T-cell (primary cell): Measurements from ENCODE around the gene CXCL11. TPM values are rescaled to one million over a fixed set of nuclear protein-coding genes. Genes with fewer than 3 reads are reported as not detected.
"Not testable (repeated sequence)": the region's sequence is repeated elsewhere in the genome, so short reads cannot be mapped to it uniquely, and the experiment has no call there.

Experiments
- ATAC-seq, 4 experiments: fragments of 200-7000 bp in 3 of 4; fragments of 150-1000 bp in 1 of 4; cut with Tn5 transposase; replicated peaks in 1 of 4; 1 replicate in 3 of 4; 2 replicates in 1 of 4; pipeline ENCODE4 v1.10.0; 2021; ENCODE audit warnings: moderate library complexity in 3 of 4, mild to moderate bottlenecking in 2 of 4, moderate number of reproducible peaks in 1 of 4
- CTCF ChIA-PET, 2 donors: fragments of 300-600 bp; sonication (Branson Sonifier 250); formaldehyde crosslinking; loops; one replicate each; lab custom pipeline; 2022; ENCODE audit warnings: antibody characterized with exemption in 2 of 2; lab: Charles Lee
- POLR2A ChIA-PET, 2 donors: fragments of 300-600 bp; sonication (Branson Sonifier 250); formaldehyde crosslinking; loops; one replicate each; lab custom pipeline; 2022; ENCODE audit warnings: antibody characterized with exemption in 2 of 2; lab: Charles Lee
- DNase-seq, 35 experiments: peaks; one replicate each; pipeline versions ENCODE4 v3.0.0 to v3.0.0-alpha.2; 2013 to 2023
- H3K27ac ChIP-seq: one replicate; pipeline ENCODE4 v1.5.1; 2013; ENCODE audit warnings: low read length
- H3K27me3 ChIP-seq, 2 experiments: replicated peaks in 1 of 2; 1 replicate in 1 of 2; 2 replicates in 1 of 2; pipeline versions ENCODE4 v1.6.1 to v1.7.0; 2013; ENCODE audit warnings: low read length in 1 of 2, mixed read lengths in 1 of 2; ENCODE audit not compliant: control insufficient read depth in 2 of 2, insufficient read depth in 2 of 2; ENCODE audit errors: extremely low read depth in 1 of 2
- H3K36me3 ChIP-seq, 2 donors: 1 replicate in 1 of 2; 2 replicates in 1 of 2; pipeline versions ENCODE4 v1.6.1 to v1.7.0; 2013; ENCODE audit warnings: low read length in 1 of 2; ENCODE audit not compliant: control insufficient read depth in 2 of 2, insufficient read depth in 1 of 2; ENCODE audit errors: extremely low read depth in 1 of 2
- H3K4me1 ChIP-seq, 2 experiments: 1 replicate in 1 of 2; 2 replicates in 1 of 2; pipeline versions ENCODE4 v1.6.1 to v1.7.0; 2013; ENCODE audit warnings: low read length in 2 of 2, mixed read lengths in 1 of 2; ENCODE audit not compliant: insufficient read depth in 2 of 2, control insufficient read depth in 1 of 2; ENCODE audit errors: extremely low read depth in 1 of 2
- H3K4me3 ChIP-seq, 2 donors: 1 replicate in 1 of 2; 2 replicates in 1 of 2; pipeline versions ENCODE4 v1.5.1 to v1.7.0; 2013; ENCODE audit warnings: mild to moderate bottlenecking in 2 of 2, low read length in 1 of 2, moderate library complexity in 1 of 2; ENCODE audit not compliant: control insufficient read depth in 1 of 2; ENCODE audit errors: extremely low read depth in 1 of 2
- H3K9me3 ChIP-seq: 2 replicates; pipeline ENCODE4 v1.7.0; 2013
- H3K27ac Mint-ChIP-seq, 2 donors: one replicate each; pipeline ENCODE4 v1.8.0; 2020 to 2021; ENCODE audit warnings: mild to moderate bottlenecking in 2 of 2, mixed read lengths in 2 of 2
- H3K27me3 Mint-ChIP-seq, 2 donors: one replicate each; pipeline ENCODE4 v1.8.0; 2021 to 2022; ENCODE audit warnings: mixed read lengths in 2 of 2
- H3K36me3 Mint-ChIP-seq: one replicate; pipeline ENCODE4 v1.8.0; 2021; ENCODE audit warnings: mixed read lengths
- H3K4me1 Mint-ChIP-seq, 3 donors: one replicate each; pipeline ENCODE4 v1.8.0; 2020 to 2022; ENCODE audit warnings: mixed read lengths in 3 of 3, mild to moderate bottlenecking in 1 of 3
- H3K4me3 Mint-ChIP-seq, 3 donors: one replicate each; pipeline ENCODE4 v1.8.0; 2020 to 2022; ENCODE audit warnings: mild to moderate bottlenecking in 3 of 3, mixed read lengths in 3 of 3, moderate library complexity in 3 of 3
- H3K9me3 Mint-ChIP-seq, 3 donors: one replicate each; pipeline ENCODE4 v1.8.0; 2020 to 2022; ENCODE audit warnings: mixed read lengths in 3 of 3
- WGBS: methylation state at CpG from one replicate; pipeline ENCODE4 v1.1.5; 2013; ENCODE audit warnings: missing lambda C conversion rate; ENCODE audit not compliant: insufficient coverage; 5-methylcytosine and 5-hydroxymethylcytosine counted together
- total RNA-seq, 35 experiments: library from RNA in 6 of 35; stranded (reverse) in 6 of 35; fragments of 120-200 nt in 1 of 35; gene quantifications; one replicate each; pipeline versions ENCODE4 v1.2.1 to v1.2.4 and lab custom pipeline; 2013 to 2026

CXCL11 gene
- total RNA-seq, 5 donors from 2014 or later (not counting 1 experiment from before 2014, with no cell fraction given) = not detected

DNA sequence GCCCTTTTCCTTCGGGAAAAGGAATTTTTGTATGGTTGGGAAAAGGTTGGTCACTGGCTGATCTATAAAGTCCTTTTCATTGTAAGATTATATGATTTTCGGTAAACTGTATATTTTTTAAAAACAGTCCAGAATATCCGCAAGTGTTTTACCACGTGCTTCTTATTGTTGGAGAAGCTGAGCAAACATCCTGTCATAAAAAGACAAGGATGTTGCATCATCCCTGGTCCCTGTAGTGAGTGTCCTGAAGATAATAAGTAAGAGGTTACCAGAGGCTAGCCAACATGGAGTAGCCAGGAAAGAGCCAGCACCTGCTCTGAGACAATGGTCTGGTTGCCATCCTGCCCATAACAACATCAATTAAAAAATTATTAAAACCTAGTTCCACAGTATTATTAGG, 33.7 kb downstream of the CXCL11 start:
- H3K36me3 Mint-ChIP-seq = no peaks in the 10 kb centered on the region
- H3K4me3 Mint-ChIP-seq = no peak overlapping the region
- ChIA-PET POLR2A (no interaction called here), CTCF (interaction anchor here in 1 of 2 donors (0.6 kb wide), 1 partner anchor 15 kb away, joined by 5 read pairs; no protein-coding TSS in a partner anchor)
- DNase-seq (no peak), ATAC-seq (no peak)
- Histone ChIP-seq H3K36me3 (no peaks in the 10 kb centered on the region), H3K9me3 (no peaks in the 10 kb centered on the region), H3K27ac (no peak overlapping the region), H3K27me3 (no peaks in the 10 kb centered on the region), H3K4me3 (no peak overlapping the region), H3K4me1 (no peaks in the 10 kb centered on the region)
- no peak overlapping the region for H3K27ac Mint-ChIP-seq
- 83% methylated on average over 1 of the region's 4 CpGs for WGBS
- peaks cover 4 to 10% of the 10 kb centered on the region in 2 donors for H3K27me3 Mint-ChIP-seq
- no peaks in the 10 kb centered on the region for H3K9me3 Mint-ChIP-seq
- H3K4me1 Mint-ChIP-seq = no peaks in the 10 kb centered on the region

DNA sequence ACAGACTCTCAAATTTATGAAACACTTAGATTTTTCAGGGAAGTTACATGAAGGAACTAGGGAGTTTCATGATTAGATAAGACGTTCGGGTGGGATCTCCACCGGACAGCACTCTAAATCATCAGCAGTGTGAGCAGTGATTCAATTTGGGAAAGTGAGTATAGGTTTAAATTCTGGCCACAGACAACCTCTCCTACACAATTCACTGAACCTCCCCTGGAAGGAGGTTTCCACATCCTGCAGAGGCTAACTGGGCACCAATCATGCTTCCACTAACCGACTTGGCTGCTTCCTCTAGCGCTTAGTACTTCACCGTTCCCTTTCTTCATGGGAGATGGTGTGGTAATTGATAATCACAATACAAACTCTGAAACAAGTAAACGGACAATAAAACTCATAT, 34.2 kb downstream of the CXCL11 start:
- H3K27me3 Mint-ChIP-seq = peaks cover 4 to 10% of the 10 kb centered on the region in 2 donors
- ATAC-seq (no peak), DNase-seq (no peak)
- no peak overlapping the region for H3K4me3 Mint-ChIP-seq
- H3K36me3 ChIP-seq = no peaks in the 10 kb centered on the region
- ChIA-PET POLR2A (no interaction called here), CTCF (no interaction called here)
- no peak overlapping the region for H3K27ac Mint-ChIP-seq
- no peaks in the 10 kb centered on the region for H3K9me3 ChIP-seq
- no peaks in the 10 kb centered on the region for H3K9me3 Mint-ChIP-seq
- no CpG with 5 or more reads among the region's 7 CpGs for WGBS
- no peak overlapping the region for H3K4me3 ChIP-seq
- no peaks in the 10 kb centered on the region for H3K36me3 Mint-ChIP-seq
- no peaks in the 10 kb centered on the region for H3K27me3 ChIP-seq
- H3K27ac ChIP-seq = no peak overlapping the region
- H3K4me1 Mint-ChIP-seq = no peaks in the 10 kb centered on the region
- no peaks in the 10 kb centered on the region for H3K4me1 ChIP-seq

DNA sequence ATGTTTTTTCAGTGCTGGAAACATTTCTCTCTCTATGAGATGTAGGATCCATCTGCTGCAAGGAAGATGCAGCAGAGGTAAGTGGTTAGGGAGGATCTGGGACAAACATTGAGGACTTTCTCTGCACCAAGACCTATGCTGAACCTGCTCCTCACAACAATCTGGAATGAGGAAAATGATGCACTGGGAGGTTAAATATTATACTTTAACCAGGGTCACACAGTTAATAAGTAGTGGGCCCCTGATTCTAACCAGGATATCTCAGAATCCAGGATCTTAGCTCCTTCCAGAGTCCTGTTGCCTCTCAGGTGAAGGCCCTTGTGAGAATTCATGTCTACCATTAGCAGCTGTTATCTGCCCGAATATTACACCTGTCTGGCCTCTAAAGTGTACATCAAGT, 35.6 kb downstream of the CXCL11 start:
- no peak overlapping the region for H3K27ac ChIP-seq
- POLR2A ChIA-PET = interaction anchor here in 1 of 2 donors (0.7 kb wide), 1 partner anchor 62 kb away, joined by 3 read pairs; no protein-coding TSS in a partner anchor
- no peak overlapping the region for H3K4me3 Mint-ChIP-seq
- H3K36me3 Mint-ChIP-seq = no peaks in the 10 kb centered on the region
- no peaks in the 10 kb centered on the region for H3K4me1 Mint-ChIP-seq
- H3K9me3 ChIP-seq = no peaks in the 10 kb centered on the region
- H3K4me1 ChIP-seq = no peaks in the 10 kb centered on the region
- CTCF ChIA-PET = no interaction called here
- no peaks in the 10 kb centered on the region for H3K36me3 ChIP-seq
- 100% methylated on average over 1 of the region's 1 CpG for WGBS
- ATAC-seq = no peak
- H3K27me3 Mint-ChIP-seq = peaks cover 4 to 10% of the 10 kb centered on the region in 2 donors
- no peak for DNase-seq
- H3K9me3 Mint-ChIP-seq = no peaks in the 10 kb centered on the region
- H3K27me3 ChIP-seq = no peaks in the 10 kb centered on the region
- no peak overlapping the region for H3K27ac Mint-ChIP-seq
- no peak overlapping the region for H3K4me3 ChIP-seq

DNA sequence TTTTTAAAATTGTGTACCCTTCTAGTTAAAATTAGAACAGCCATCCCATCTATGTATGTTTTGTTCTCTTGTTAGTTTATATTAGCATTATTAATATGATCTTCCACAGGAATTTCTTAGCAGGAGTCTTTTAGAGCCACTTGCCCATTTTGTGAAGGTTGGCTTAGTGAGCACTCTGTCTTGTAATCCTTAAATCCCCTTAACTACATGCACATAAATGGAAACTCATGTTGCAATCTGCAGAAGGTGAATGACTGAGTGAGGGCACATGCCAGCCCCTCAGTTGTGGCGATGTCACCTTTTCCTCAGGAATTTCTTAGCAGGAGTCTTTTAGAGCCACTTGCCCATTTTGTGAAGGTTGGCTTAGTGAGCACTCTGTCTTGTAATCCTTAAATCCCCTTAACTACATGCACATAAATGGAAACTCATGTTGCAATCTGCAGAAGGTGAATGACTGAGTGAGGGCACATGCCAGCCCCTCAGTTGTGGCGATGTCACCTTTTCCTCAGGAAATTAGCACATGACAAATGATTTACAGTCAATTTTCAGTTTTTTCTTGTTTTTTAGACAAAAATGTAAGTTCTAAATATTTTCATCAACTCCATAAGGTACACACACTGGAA, 37.2 kb downstream of the CXCL11 start:
- CTCF ChIA-PET, H3K27me3 ChIP-seq, H3K9me3 ChIP-seq, H3K4me1 ChIP-seq, H3K4me3 Mint-ChIP-seq, DNase-seq, H3K36me3 Mint-ChIP-seq, H3K36me3 ChIP-seq, H3K4me3 ChIP-seq, H3K9me3 Mint-ChIP-seq, ATAC-seq, H3K27ac ChIP-seq, H3K27ac Mint-ChIP-seq, POLR2A ChIA-PET, H3K4me1 Mint-ChIP-seq, H3K27me3 Mint-ChIP-seq: not testable (repeated sequence)
- WGBS = no CpG with 5 or more reads among the region's 2 CpGs

DNA sequence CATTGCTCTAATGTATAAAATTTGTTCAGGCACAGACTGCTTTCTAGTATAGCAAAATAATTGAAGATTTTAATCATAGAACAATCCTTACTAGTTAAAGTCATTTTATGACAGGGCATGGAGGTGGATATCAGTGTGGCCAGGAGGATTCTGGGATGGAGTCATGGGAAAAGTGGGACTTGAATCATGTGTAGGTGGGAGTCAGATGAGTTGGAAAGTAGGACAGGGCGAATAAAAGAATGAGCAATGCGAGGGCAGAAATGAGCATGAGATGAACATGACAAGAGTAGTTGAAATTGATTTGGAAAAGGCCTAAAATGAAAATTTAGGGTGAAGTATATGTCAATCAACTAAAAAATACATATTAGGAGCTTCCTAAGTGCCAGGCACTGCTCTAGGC, 37.9 kb downstream of the CXCL11 start:
- POLR2A ChIA-PET = no interaction called here
- DNase-seq (no peak), ATAC-seq (no peak)
- Mint-ChIP-seq H3K27me3 (peaks cover 2 to 4% of the 10 kb centered on the region in 2 donors), H3K9me3 (no peaks in the 10 kb centered on the region), H3K4me3 (no peak overlapping the region), H3K27ac (no peak overlapping the region), H3K36me3 (no peaks in the 10 kb centered on the region), H3K4me1 (no peaks in the 10 kb centered on the region)
- Histone ChIP-seq H3K4me1 (no peaks in the 10 kb centered on the region), H3K9me3 (no peaks in the 10 kb centered on the region), H3K4me3 (no peak overlapping the region), H3K27ac (no peak overlapping the region), H3K27me3 (peaks cover 0 to 2% of the 10 kb centered on the region in 2 experiments), H3K36me3 (no peaks in the 10 kb centered on the region)
- no CpG with 5 or more reads among the region's 2 CpGs for WGBS
- CTCF ChIA-PET = interaction anchor here in 1 of 2 donors (1.2 kb wide), 1 partner anchor 14 kb away, joined by 3 read pairs; no protein-coding TSS in a partner anchor

DNA sequence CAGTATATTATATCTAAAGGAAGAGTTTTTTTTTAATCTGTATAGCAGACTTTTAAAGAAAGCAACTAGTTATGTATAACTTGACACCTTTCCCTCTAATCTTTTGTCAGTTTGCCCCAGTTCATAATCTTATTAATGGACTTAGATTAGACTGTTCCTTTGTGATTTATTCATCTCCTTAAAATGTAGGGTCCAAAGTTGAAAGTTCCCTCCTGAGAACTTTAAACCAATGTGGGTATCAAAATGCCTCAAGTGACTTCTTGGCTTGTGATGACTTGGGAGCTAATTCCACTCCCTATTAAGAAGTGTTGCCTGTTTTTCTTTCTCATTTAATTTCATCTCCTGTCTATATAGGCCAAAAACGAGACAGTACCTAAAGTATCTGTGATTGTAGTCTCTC, 38.8 kb downstream of the CXCL11 start:
- Histone ChIP-seq H3K4me1 (no peaks in the 10 kb centered on the region), H3K4me3 (no peak overlapping the region), H3K27me3 (peaks cover 2% of the 10 kb centered on the region in 2 experiments), H3K27ac (no peak overlapping the region), H3K36me3 (no peaks in the 10 kb centered on the region), H3K9me3 (no peaks in the 10 kb centered on the region)
- DNase-seq = no peak
- Mint-ChIP-seq H3K27ac (no peak overlapping the region), H3K36me3 (no peaks in the 10 kb centered on the region), H3K4me3 (no peak overlapping the region), H3K27me3 (peaks cover 0 to 2% of the 10 kb centered on the region in 2 donors), H3K9me3 (no peaks in the 10 kb centered on the region), H3K4me1 (no peaks in the 10 kb centered on the region)
- POLR2A ChIA-PET = no interaction called here
- CTCF ChIA-PET = interaction anchor here (1.0 to 2.9 kb wide), 4 partner anchors 13 to 761 kb away, joined by 3 to 25 read pairs (median 8); no protein-coding TSS in a partner anchor
- no CpG with 5 or more reads among the region's 1 CpG for WGBS
- ATAC-seq = no peak
